ENCODE results near the gene HOXA13. TPM values are rescaled to one million over a fixed set of nuclear protein-coding genes. Genes with fewer than 3 reads are reported as not detected.

The HOXA13 gene
- total RNA-seq, 4 donors from 2014 or later = not detected

DNA sequence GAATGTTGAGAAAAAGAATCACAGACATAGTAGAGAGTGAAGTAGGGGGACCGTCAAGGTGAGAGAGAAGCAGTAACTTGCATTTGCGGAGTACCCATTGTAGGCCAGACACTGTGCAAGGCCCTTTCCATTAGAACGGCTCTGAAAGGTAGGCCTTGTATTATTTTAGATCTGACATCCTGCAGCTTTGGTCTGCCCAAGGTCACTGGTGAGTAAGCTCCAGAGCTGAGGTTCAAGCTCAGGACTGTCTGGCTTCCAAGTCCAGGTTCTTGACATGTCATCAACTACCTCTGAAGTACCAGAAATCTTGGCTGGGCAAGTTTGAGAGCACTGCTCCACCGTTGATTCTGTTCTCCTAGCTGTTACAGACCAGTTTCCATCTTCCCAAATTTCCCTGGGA, 29.6 kb upstream of the HOXA13 start:
- no peak for DNase-seq
- no peak overlapping the region for H3K27ac ChIP-seq
- no peaks in the 10 kb centered on the region for H3K9me3 ChIP-seq
- peaks cover 24% of the 10 kb centered on the region for H3K27me3 ChIP-seq
- H3K4me3 ChIP-seq (replicated peaks in 1 of 3) = no peak overlapping the region
- intact Hi-C loops (cut with DNase I) = no loop called here
- H3K4me1 ChIP-seq = no peaks in the 10 kb centered on the region
- no peaks in the 10 kb centered on the region for H3K36me3 ChIP-seq
- no peak for TF ChIP-seq POLR2A (IDR thresholded peaks at IDR 0.05)
- TF ChIP-seq, protein P1, sequence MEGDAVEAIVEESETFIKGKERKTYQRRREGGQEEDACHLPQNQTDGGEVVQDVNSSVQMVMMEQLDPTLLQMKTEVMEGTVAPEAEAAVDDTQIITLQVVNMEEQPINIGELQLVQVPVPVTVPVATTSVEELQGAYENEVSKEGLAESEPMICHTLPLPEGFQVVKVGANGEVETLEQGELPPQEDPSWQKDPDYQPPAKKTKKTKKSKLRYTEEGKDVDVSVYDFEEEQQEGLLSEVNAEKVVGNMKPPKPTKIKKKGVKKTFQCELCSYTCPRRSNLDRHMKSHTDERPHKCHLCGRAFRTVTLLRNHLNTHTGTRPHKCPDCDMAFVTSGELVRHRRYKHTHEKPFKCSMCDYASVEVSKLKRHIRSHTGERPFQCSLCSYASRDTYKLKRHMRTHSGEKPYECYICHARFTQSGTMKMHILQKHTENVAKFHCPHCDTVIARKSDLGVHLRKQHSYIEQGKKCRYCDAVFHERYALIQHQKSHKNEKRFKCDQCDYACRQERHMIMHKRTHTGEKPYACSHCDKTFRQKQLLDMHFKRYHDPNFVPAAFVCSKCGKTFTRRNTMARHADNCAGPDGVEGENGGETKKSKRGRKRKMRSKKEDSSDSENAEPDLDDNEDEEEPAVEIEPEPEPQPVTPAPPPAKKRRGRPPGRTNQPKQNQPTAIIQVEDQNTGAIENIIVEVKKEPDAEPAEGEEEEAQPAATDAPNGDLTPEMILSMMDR (IDR thresholded peaks at IDR 0.05) = no peak
- WGBS, 2 donors = 82 to 84% methylated on average over 4 of the region's 4 CpGs

DNA sequence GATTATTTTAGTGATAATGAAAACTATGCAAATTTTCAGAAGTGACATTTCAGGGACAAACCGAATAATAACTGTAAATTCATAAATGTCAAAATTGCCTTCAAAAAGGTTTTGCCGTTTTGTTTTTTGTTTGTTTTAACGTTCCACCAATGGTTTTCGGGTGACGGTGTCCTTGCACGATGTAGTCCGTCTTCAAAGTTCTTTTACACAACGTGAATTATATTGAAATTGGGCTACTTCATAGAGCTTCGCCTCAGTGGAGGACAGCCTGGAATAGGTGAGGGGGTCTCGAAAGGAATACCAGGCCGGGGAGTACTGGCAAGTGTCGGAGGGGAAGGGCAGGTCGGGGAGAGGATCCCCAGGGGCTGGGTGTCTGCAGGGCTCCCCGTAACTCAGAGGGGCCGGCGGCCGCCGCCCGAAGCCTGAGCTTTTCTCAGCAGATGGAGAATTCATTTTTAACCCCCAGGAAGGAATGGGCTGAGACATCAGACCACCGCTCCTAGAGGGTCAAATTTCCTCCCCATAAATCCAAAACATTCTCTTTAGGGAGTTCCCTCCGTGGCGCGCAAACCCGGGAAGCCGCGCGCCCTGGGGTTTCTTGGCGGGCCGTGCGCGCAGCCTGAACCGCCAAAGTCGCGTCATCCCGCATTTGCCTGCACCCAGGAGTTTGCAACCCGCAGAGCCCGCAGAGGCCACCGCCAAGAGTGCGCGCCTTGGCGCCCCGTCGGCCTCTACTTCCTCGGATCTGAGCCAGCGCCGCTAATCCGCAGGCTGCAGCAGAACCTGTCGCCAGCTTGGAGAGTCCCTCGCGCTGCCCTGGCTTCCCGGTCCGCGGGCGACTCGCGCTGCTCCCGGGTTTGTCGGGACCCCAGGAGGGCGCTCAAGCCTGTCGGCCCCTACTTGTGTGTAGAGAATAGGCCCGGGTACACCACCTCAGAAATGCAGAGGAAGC, 25.4 kb upstream of the HOXA13 start:
- no peak overlapping the region for H3K27ac ChIP-seq
- H3K9me3 ChIP-seq = no peaks in the 10 kb centered on the region
- DNase-seq = no peak
- H3K27me3 ChIP-seq = peaks cover 48% of the 10 kb centered on the region
- H3K4me1 ChIP-seq = peaks cover 0 to 5% of the 10 kb centered on the region in 2 donors
- no peaks in the 10 kb centered on the region for H3K36me3 ChIP-seq
- no peak for TF ChIP-seq POLR2A (IDR thresholded peaks at IDR 0.05)
- TF ChIP-seq, protein P1 (IDR thresholded peaks at IDR 0.05) = no peak
- intact Hi-C loops (cut with DNase I) = no loop called here
- WGBS, 2 donors = 8 to 11% methylated on average over 32 to 53 of the region's 61 CpGs
- H3K4me3 ChIP-seq (replicated peaks in 1 of 3) = no peak overlapping the region

DNA sequence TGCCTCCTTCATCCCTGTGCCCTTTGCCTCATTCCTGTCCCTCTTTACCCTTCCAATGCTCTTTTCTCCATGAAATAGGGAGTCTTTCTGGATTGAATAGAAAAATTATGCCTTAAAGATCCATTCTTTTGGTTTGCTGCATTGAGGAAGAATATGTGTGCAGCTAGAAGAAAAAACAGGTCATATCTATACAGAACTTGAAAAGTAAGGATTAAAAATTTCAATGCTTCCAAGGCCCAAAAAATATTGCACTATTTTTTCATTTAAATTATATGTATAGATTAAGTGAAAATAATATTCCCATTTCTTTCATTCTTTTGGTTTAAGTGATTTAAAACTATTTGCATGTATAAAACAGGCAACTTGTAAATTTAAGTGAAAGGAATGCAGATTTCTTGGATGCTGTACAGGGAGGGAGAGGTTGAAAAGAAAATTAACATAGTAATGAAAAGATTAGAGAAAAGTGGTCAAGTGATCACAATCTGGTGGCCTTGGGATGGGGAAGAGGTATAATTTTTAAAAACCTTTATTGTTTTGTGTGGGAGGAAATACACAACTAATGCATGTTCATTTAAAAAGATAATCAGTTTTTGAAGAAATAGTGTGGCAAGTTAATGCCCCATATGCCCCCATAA, 24.2 kb upstream of the HOXA13 start:
- Histone ChIP-seq H3K4me1 (peaks cover 0 to 5% of the 10 kb centered on the region in 2 donors), H3K9me3 (no peaks in the 10 kb centered on the region), H3K4me3 (replicated peaks in 1 of 3) (no peak overlapping the region), H3K27ac (no peak overlapping the region), H3K36me3 (no peaks in the 10 kb centered on the region), H3K27me3 (peaks cover 52% of the 10 kb centered on the region)
- DNase-seq = no peak
- TF ChIP-seq, protein P1 (IDR thresholded peaks at IDR 0.05) = no peak
- no peak for TF ChIP-seq POLR2A (IDR thresholded peaks at IDR 0.05)
- intact Hi-C loops (cut with DNase I) = no loop called here

DNA sequence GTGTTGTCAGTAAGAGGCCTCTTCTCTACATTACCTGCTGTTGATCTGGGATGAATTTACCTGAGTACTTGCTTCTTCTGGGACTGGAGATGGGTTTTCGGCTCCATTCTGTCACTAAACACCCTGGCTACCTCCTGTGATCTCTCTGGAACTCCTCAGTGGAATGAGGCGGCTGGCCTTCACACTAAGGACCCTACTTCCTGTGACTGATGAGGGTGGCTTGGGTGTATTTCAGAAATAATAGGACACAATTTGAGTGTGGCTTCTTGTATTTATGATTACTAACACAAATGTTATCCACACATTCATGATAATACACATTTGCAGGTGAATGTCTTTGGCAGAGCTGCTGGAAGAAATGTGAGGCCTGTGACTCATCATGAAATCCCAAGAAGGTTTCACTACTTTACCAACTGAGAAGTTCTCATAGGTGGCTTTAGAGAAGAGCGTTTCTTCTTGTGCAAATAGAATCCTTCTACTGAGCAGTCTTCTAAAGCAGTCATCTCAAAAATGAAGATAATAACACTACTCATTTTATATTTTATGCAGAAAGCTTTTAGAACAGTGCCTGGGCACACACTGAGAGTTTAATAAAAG, 21.4 kb upstream of the HOXA13 start:
- 91 to 93% methylated on average over 3 of the region's 3 CpGs for WGBS, 2 donors
- Histone ChIP-seq H3K36me3 (no peaks in the 10 kb centered on the region), H3K4me3 (replicated peaks in 1 of 3) (no peak overlapping the region), H3K9me3 (no peaks in the 10 kb centered on the region), H3K4me1 (peaks cover 0 to 5% of the 10 kb centered on the region in 2 donors), H3K27ac (no peak overlapping the region), H3K27me3 (peaks cover 49% of the 10 kb centered on the region)
- intact Hi-C loops (cut with DNase I) = no loop called here
- no peak for DNase-seq
- TF ChIP-seq POLR2A (IDR thresholded peaks at IDR 0.05) = no peak
- TF ChIP-seq, protein P1 (IDR thresholded peaks at IDR 0.05) = no peak
